Stimulated activated naive CD8-positive, alpha-beta T cell treated with anti-CD3 and anti-CD28 coated beads, Interleukin-15, amount 100 ng/mL, for 72 hours (primary cell): ENCODE measurements around the gene COA3.

Experiments
- ATAC-seq: fragments of 150-1000 bp; cut with Tn5 transposase; 2 replicates; pipeline ENCODE4 v1.10.0; 2021; ENCODE audit warnings: mild to moderate bottlenecking, moderate library complexity
- DNase-seq, 2 donors: peaks; one replicate each; pipeline ENCODE4 v3.0.0; 2021 to 2022
- H3K27ac Mint-ChIP-seq, 2 donors: one replicate each; pipeline ENCODE4 v1.8.0; 2022; ENCODE audit warnings: mild to moderate bottlenecking in 2 of 2, mixed read lengths in 2 of 2, moderate library complexity in 2 of 2
- H3K27me3 Mint-ChIP-seq: one replicate; pipeline ENCODE4 v1.8.0; 2022; ENCODE audit warnings: mixed read lengths
- H3K4me1 Mint-ChIP-seq: one replicate; pipeline ENCODE4 v1.8.0; 2022; ENCODE audit warnings: mild to moderate bottlenecking, mixed read lengths
- H3K4me3 Mint-ChIP-seq, 2 donors: one replicate each; pipeline ENCODE4 v1.8.0; 2022; ENCODE audit warnings: mild to moderate bottlenecking in 2 of 2, mixed read lengths in 2 of 2, moderate library complexity in 1 of 2
- H3K9me3 Mint-ChIP-seq, 2 donors: one replicate each; pipeline ENCODE4 v1.8.0; 2022; ENCODE audit warnings: mixed read lengths in 2 of 2

Gene COA3

GRCh38 chr17:42832213-42832933 is 33.9 kb upstream of the COA3 start:
- Mint-ChIP-seq H3K4me1 (peaks cover 24% of the 10 kb centered on the region), H3K9me3 (no peaks in the 10 kb centered on the region)

GRCh38 chr17:42830971-42831370 is 32.5 kb upstream of the COA3 start:
- Mint-ChIP-seq H3K4me1 (peaks cover 24% of the 10 kb centered on the region), H3K27ac (no peak overlapping the region), H3K27me3 (no peaks in the 10 kb centered on the region), H3K4me3 (no peak overlapping the region), H3K9me3 (no peaks in the 10 kb centered on the region)
- DNase-seq: no peak
- ATAC-seq: no peak

More at GRCh38 chr17:42832213-42832933, 33.9 kb upstream of the COA3 start:
- Mint-ChIP-seq H3K27ac (peak overlapping the region; percentile 98 to 99), H3K27me3 (no peaks in the 10 kb centered on the region), H3K4me3 (peak overlapping the region; percentile 95)
- DNase-seq: no peak
- ATAC-seq: peak; percentile 46

DNA sequence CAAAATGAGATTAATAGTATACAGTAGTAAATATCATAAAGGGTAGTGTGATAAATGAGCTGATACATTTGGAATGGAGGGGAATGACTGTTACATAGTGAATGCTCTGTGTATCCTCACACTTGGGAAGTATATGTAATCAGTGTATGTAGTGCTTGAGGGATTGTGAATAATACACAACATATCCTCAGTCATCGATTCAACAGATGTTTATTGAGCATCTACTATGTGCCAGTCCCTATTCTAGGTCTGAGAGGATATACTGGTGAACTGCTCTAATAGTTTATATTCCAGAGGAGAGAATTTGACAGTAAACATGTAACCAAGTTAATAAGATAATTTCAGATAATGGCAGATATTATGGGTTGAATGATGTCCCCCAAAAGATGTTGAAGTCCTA is 29.0 kb upstream of the COA3 start:
- Mint-ChIP-seq H3K4me3 (no peak overlapping the region), H3K4me1 (peaks cover 26% of the 10 kb centered on the region), H3K9me3 (no peaks in the 10 kb centered on the region), H3K27ac (no peak overlapping the region), H3K27me3 (no peaks in the 10 kb centered on the region)
- ATAC-seq: no peak
- DNase-seq: no peak

GRCh38 chr17:42821176-42821575 is 22.7 kb upstream of the COA3 start:
- no peak for ATAC-seq
- no peaks in the 10 kb centered on the region for H3K27me3 Mint-ChIP-seq
- no peaks in the 10 kb centered on the region for H3K9me3 Mint-ChIP-seq
- peak overlapping the region in 1 of 2 donors; percentile 6 for H3K4me3 Mint-ChIP-seq
- DNase-seq: no peak
- peaks cover 41% of the 10 kb centered on the region for H3K4me1 Mint-ChIP-seq
- H3K27ac Mint-ChIP-seq: no peak overlapping the region

- DNase-seq (peak; percentile 54 to 76), ATAC-seq (peak; percentile 68)
- Mint-ChIP-seq H3K4me3 (no peak overlapping the region), H3K27ac (no peak overlapping the region), H3K27me3 (no peaks in the 10 kb centered on the region), H3K4me1 (peaks cover 41% of the 10 kb centered on the region), H3K9me3 (no peaks in the 10 kb centered on the region)
These were observed 21.5 kb upstream of the COA3 start for GRCh38 chr17:42819939-42820535.

- DNase-seq: no peak
- no peak for ATAC-seq
- H3K27ac Mint-ChIP-seq: peak overlapping the region in 1 of 2 donors; percentile 51
- H3K4me1 Mint-ChIP-seq: peaks cover 29% of the 10 kb centered on the region
- H3K27me3 Mint-ChIP-seq: no peaks in the 10 kb centered on the region
- H3K9me3 Mint-ChIP-seq: no peaks in the 10 kb centered on the region
- no peak overlapping the region for H3K4me3 Mint-ChIP-seq
These were observed 19.9 kb upstream of the COA3 start for GRCh38 chr17:42818379-42818778.

DNA sequence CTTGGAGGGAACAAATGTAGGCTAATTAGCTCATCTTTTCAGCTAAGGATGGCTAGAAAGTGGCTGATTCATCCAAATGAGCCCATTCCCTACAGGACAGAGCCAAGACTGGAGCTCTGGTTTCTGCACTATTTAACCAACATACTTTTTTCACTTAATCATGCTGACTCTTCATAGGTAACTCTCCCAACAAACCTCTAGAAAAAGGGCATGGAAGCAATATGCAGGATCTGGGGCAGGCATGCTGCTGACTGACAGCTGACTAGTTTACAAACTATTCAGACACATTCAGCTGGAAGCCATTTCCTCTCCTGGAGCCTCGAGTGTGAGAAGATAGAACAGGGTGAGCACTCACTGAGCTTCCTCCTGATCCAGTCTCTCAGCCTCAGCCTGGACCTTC is 19.4 kb upstream of the COA3 start:
- no peak overlapping the region for H3K27ac Mint-ChIP-seq
- H3K4me1 Mint-ChIP-seq: peaks cover 26% of the 10 kb centered on the region

GRCh38 chr17:42814633-42815399 is 16.3 kb upstream of the COA3 start:
- Mint-ChIP-seq H3K27ac (peak overlapping the region; percentile 7 to 34), H3K9me3 (no peaks in the 10 kb centered on the region), H3K27me3 (no peaks in the 10 kb centered on the region), H3K4me3 (no peak overlapping the region), H3K4me1 (no peaks in the 10 kb centered on the region)
- DNase-seq (no peak), ATAC-seq (no peak)

More for the DNA sequence above, 19.4 kb upstream of the COA3 start:
- ATAC-seq (no peak), DNase-seq (no peak)
- Mint-ChIP-seq H3K4me3 (no peak overlapping the region), H3K9me3 (no peaks in the 10 kb centered on the region), H3K27me3 (no peaks in the 10 kb centered on the region)

- peak overlapping the region in 1 of 2 donors; percentile 14 for H3K27ac Mint-ChIP-seq
- no peak for ATAC-seq
- no peaks in the 10 kb centered on the region for H3K9me3 Mint-ChIP-seq
These were observed 10.7 kb upstream of the COA3 start for GRCh38 chr17:42809250-42809649.

GRCh38 chr17:42806249-42806648 is 7.7 kb upstream of the COA3 start:
- Mint-ChIP-seq H3K4me1 (no peaks in the 10 kb centered on the region), H3K4me3 (no peak overlapping the region), H3K9me3 (no peaks in the 10 kb centered on the region), H3K27ac (no peak overlapping the region), H3K27me3 (no peaks in the 10 kb centered on the region)
- DNase-seq (no peak), ATAC-seq (no peak)

More at GRCh38 chr17:42809250-42809649, 10.7 kb upstream of the COA3 start:
- H3K4me1 Mint-ChIP-seq: no peaks in the 10 kb centered on the region
- DNase-seq: no peak
- H3K4me3 Mint-ChIP-seq: no peak overlapping the region
- H3K27me3 Mint-ChIP-seq: no peaks in the 10 kb centered on the region

DNA sequence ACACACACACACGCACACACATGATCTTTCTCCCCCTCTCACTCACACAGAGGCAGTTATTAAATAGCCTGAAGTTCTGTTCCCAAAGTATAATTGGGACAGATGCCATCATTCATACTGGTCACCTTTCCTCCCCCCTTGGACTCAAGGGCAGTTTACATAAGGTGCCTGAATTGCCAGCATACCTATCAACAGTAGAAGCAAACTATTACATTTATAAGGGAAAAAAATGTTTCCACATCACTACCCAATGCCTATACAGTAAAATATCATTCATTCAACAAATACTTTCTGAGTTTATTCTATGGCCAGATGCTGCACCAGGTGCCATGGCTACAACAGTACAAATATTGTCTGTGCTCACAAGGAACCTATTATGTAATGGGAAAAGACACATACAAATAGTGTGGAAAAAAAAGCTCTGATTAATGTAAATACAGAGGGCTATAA is 6.4 kb upstream of the COA3 start:
- ATAC-seq (no peak), DNase-seq (no peak)
- Mint-ChIP-seq H3K4me1 (no peaks in the 10 kb centered on the region), H3K9me3 (no peaks in the 10 kb centered on the region), H3K27me3 (no peaks in the 10 kb centered on the region), H3K27ac (no peak overlapping the region), H3K4me3 (no peak overlapping the region)

DNA sequence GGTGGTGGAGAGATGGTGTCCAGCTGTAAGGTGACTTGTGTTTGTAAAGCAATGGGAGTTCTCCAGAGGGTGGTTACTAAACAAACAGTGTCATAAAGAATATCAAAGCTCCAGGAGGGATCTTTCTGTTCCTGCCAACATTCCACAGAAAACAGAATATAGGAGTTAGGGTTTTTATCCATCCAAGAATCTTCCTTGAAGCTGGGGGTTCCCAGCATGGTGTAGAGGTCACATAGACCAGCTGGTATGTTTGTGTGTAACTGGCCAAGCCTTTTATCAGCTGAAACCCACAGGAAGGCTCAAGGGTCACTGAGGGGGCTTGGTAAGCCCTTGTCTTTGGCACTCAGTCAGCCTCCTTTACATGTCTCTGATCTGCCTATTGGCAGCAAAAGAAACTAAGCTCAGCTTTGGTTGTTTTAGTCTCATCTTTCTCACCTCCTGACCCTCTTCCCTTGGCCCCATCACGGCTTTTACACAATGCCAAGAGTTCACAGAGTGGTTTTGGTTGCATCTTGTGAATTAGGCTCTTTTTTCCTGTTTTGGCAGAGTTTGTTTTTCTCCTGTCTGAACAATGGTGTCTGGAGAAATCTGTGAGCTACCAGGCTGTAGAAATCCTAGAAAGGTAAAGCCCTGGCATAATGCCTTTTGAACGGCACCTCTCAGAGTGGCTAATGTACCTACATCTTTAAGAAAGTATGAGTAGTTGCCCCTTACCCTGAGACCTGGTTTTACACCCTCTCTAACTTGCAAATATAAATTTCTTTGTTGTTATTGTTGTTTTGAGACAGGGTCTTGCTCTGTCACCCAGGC is 4.8 kb upstream of the COA3 start:
- Mint-ChIP-seq H3K9me3 (peaks cover 4 to 6% of the 10 kb centered on the region in 2 donors), H3K27ac (no peak overlapping the region), H3K27me3 (no peaks in the 10 kb centered on the region), H3K4me3 (no peak overlapping the region), H3K4me1 (peaks cover 8% of the 10 kb centered on the region)
- no peak for DNase-seq
- ATAC-seq: no peak

DNA sequence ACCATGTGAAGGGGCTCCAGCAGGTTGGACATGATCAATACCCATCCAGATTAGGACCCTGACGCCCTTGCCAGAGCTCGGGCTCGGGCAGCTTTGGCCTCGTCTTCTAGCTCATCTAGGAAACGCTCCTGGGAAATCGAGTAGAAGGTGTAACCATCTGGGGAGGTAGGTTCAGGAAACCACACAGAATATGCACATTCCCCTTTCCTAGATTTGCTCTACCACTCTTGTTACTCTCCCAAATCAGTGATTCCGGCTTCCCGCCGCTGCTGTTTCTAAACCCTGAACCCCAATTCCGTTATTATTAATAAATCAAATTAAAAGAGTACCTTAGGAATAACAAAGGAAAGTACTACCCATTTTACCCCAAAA is 507 bp downstream of the COA3 start:
- H3K4me1 Mint-ChIP-seq: peaks cover 32% of the 10 kb centered on the region
- H3K9me3 Mint-ChIP-seq: peaks cover 4 to 6% of the 10 kb centered on the region in 2 donors
- H3K27ac Mint-ChIP-seq: peak overlapping the region; percentile 95 to 96

GRCh38 chr17:42797067-42798007 is 1.2 kb downstream of the COA3 start:
- Mint-ChIP-seq H3K4me3 (peak overlapping the region; percentile 91 to 93), H3K27me3 (no peaks in the 10 kb centered on the region), H3K9me3 (peaks cover 4 to 6% of the 10 kb centered on the region in 2 donors), H3K4me1 (peaks cover 32% of the 10 kb centered on the region), H3K27ac (peak overlapping the region in 1 of 2 donors; percentile 43)
- DNase-seq (no peak), ATAC-seq (no peak)

More for the DNA sequence above, 507 bp downstream of the COA3 start:
- Mint-ChIP-seq H3K4me3 (peak overlapping the region; percentile 91 to 93), H3K27me3 (no peaks in the 10 kb centered on the region)
- no peak for DNase-seq
- no peak for ATAC-seq
